HepG2 (cell line): ENCODE results near the gene SLC25A25. TPM values are rescaled to one million over a fixed set of nuclear protein-coding genes. Genes with fewer than 3 reads are reported as not detected.

ENCODE experiments used
- BRD4 ChIP-seq: sonication (generic); formaldehyde crosslinking; IDR thresholded peaks from 2 replicates; pipeline ENCODE4 v1.4.0; 2020; ENCODE audit warnings: missing genetic modification reagents
- CBX1 ChIP-seq: IDR thresholded peaks from one replicate; pipeline ENCODE4 v1.6.1; 2016; ENCODE audit warnings: antibody characterized with exemption, low read depth
- CBX5 ChIP-seq: sonication (generic); formaldehyde crosslinking; IDR thresholded peaks from 2 replicates; pipeline ENCODE4 v1.4.0; 2020; ENCODE audit warnings: missing genetic modification reagents, borderline replicate concordance
- ELF3 ChIP-seq: IDR thresholded peaks from 2 replicates; pipeline ENCODE4 v1.6.1; 2016; ENCODE audit warnings: missing genetic modification reagents, missing compliant biosample characterization
- FOXC1 ChIP-seq: sonication (generic); formaldehyde crosslinking; IDR thresholded peaks from 2 replicates; pipeline ENCODE4 v1.8.0; 2022; ENCODE audit warnings: mild to moderate bottlenecking, missing genetic modification reagents, borderline replicate concordance
- GABPB1 ChIP-seq: IDR thresholded peaks from 2 replicates; pipeline ENCODE4 v1.6.1; 2016; ENCODE audit warnings: mild to moderate bottlenecking, missing genetic modification reagents, moderate library complexity, missing compliant biosample characterization
- MAF1 ChIP-seq: sonication (generic); formaldehyde crosslinking; IDR thresholded peaks from 2 replicates; pipeline ENCODE4 v1.5.0; 2020; ENCODE audit warnings: missing genetic modification reagents, borderline replicate concordance
- MIXL1 ChIP-seq: IDR thresholded peaks from 2 replicates; pipeline ENCODE4 v1.6.1; 2016
- NFYC ChIP-seq: IDR thresholded peaks from 2 replicates; pipeline ENCODE4 v1.6.1; 2016; ENCODE audit warnings: missing genetic modification reagents, missing compliant biosample characterization
- SATB2 ChIP-seq: sonication (generic); formaldehyde crosslinking; IDR thresholded peaks from 2 replicates; pipeline ENCODE4 v1.5.0; 2020; ENCODE audit warnings: missing genetic modification reagents
- SKI ChIP-seq: fragments of 450-650 bp; IDR thresholded peaks from one replicate; pipeline ENCODE4 v1.6.1; 2018; ENCODE audit warnings: mild to moderate bottlenecking; ENCODE audit not compliant: partially characterized antibody
- ZFP1 ChIP-seq: IDR thresholded peaks from 2 replicates; pipeline ENCODE4 v1.6.1; 2016
- ZKSCAN1 ChIP-seq: fragments of 150-350 bp; IDR thresholded peaks from 2 replicates; pipeline ENCODE4 v1.6.1; 2014; ENCODE audit warnings: low read length
- ZNF337 ChIP-seq: sonication (generic); formaldehyde crosslinking; IDR thresholded peaks from 2 replicates; pipeline ENCODE4 v1.5.1; 2020; ENCODE audit warnings: missing genetic modification reagents, low read depth, mild to moderate bottlenecking, borderline replicate concordance
- ZNF33A ChIP-seq: sonication (generic); formaldehyde crosslinking; IDR thresholded peaks from 2 replicates; pipeline ENCODE4 v1.5.1; 2020; ENCODE audit warnings: missing genetic modification reagents, mild to moderate bottlenecking, moderate library complexity, borderline replicate concordance
- ZNF567 ChIP-seq: sonication (generic); formaldehyde crosslinking; IDR thresholded peaks from 2 replicates; pipeline ENCODE4 v1.8.1; 2023; ENCODE audit warnings: mild to moderate bottlenecking, missing genetic modification reagents, borderline replicate concordance
- ZNF674 ChIP-seq: sonication (generic); formaldehyde crosslinking; IDR thresholded peaks from 2 replicates; pipeline ENCODE4 v1.5.0; 2020; ENCODE audit warnings: low read depth, mild to moderate bottlenecking, missing genetic modification reagents
- polyA plus RNA-seq, 8 experiments: library from polyadenylated mRNA; depleted of rRNA in 3 of 8; stranded (reverse) in 7 of 8; unstranded in 1 of 8; fragments of >200 nt; fragmentation: Illumina TruSeq in 4 of 8; extraction: Trizol in 4 of 8; gene quantifications; 2 replicates each; pipeline versions ENCODE4 v1.2.1 to v1.2.3, GENCODE V29; 2011 to 2016; ENCODE audit warnings: low read depth in 4 of 8, missing spikeins in 1 of 8, mixed read lengths in 1 of 8; ENCODE audit not compliant: insufficient read depth in 1 of 8
- total RNA-seq, 5 experiments: library from RNA; depleted of rRNA; stranded (reverse); fragments of >200 nt; fragmentation: Illumina TruSeq; extraction: Trizol; gene quantifications; 2 replicates each; pipeline ENCODE4 v1.2.3, GENCODE V29; 2016; ENCODE audit warnings: low read depth in 1 of 5
- TF ChIP-seq, protein P1 (sequence below): sonication (generic); formaldehyde crosslinking; IDR thresholded peaks from 2 replicates; pipeline ENCODE4 v1.5.0; 2020; ENCODE audit warnings: mild to moderate bottlenecking, missing genetic modification reagents
- TF ChIP-seq, protein P2 (sequence below): sonication (generic); formaldehyde crosslinking; IDR thresholded peaks from 2 replicates; pipeline ENCODE4 v1.5.1; 2020; ENCODE audit warnings: mild to moderate bottlenecking, missing genetic modification reagents
- TF ChIP-seq, protein P3 (sequence below): sonication (generic); formaldehyde crosslinking; IDR thresholded peaks from 2 replicates; pipeline ENCODE4 v1.4.0; 2020; ENCODE audit warnings: missing genetic modification reagents, borderline replicate concordance

The SLC25A25 gene
- total and polyA plus RNA-seq, 2 of the 13 experiments (the other 11 are each of a cell fraction or from before 2014, with no cell fraction given), result 10.5 to 24.8 TPM

DNA sequence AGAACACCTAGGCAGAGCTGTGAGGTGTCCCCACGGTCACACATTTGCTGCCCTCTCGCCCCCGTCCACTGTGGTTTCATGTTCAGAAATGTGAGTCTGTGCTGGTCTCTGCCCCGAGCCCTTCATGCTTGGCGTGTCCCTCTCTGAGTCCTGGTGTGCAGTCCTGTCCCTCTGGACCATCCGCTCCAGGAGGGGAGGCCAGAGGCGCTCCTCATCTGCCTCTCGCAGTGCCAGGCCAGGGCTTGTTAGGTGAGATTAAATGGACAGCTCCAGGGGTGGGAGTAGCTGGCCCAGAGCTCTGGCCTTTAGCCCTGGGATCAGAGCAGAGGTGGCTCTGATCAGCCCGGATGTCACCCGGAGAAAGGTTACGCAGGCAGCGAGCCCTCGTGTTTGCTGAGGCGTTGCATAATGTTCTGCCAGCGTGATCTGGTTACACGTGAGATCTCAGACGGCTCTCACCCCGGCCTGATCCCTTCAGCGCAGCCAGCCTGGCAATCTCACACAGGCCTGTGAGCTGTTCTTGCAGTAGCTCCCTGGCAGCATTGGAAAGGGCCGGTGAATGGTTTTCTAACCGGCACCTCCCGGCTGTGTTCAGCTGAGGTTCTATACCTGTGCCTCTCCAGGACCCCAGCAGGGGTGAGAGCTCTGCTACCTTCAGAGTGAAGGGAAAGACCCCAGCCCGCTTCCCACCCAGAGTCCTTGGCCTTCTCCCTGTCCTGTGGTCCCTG is 35.0 kb downstream of the SLC25A25 start (continued):
- TF ChIP-seq MAF1 (CRISPR knock-in tag) (no peak), CBX5 (peak; percentile 92), ZFP1 (0 out of 2 replicates have a peak, but pooled peaks have one; percentile 37), MIXL1 (CRISPR knock-in tag) (peak; percentile 82), SKI (peak; percentile 93), FOXC1 (peak; percentile 94; the same call in 1 of the 2 replicates), BRD4 (CRISPR knock-in tag) (no peak; the same call in 1 of the 2 replicates), ZNF567 (CRISPR knock-in tag) (no peak), ZNF674 (CRISPR knock-in tag) (no peak), CBX1 (no peak), ELF3 (peak; percentile 94), ZKSCAN1 (0 out of 2 replicates have a peak, but pooled peaks have one; percentile 14), SATB2 (0 out of 2 replicates have a peak, but pooled peaks have one; percentile 66), ZNF33A (CRISPR knock-in tag) (no peak), GABPB1 (CRISPR knock-in tag) (peak; percentile 83), NFYC (CRISPR knock-in tag) (peak; percentile 32; the same call in 1 of the 2 replicates), ZNF337 (CRISPR knock-in tag) (peak; percentile 98; the same call in 1 of the 2 replicates)
- TF ChIP-seq, protein P1, sequence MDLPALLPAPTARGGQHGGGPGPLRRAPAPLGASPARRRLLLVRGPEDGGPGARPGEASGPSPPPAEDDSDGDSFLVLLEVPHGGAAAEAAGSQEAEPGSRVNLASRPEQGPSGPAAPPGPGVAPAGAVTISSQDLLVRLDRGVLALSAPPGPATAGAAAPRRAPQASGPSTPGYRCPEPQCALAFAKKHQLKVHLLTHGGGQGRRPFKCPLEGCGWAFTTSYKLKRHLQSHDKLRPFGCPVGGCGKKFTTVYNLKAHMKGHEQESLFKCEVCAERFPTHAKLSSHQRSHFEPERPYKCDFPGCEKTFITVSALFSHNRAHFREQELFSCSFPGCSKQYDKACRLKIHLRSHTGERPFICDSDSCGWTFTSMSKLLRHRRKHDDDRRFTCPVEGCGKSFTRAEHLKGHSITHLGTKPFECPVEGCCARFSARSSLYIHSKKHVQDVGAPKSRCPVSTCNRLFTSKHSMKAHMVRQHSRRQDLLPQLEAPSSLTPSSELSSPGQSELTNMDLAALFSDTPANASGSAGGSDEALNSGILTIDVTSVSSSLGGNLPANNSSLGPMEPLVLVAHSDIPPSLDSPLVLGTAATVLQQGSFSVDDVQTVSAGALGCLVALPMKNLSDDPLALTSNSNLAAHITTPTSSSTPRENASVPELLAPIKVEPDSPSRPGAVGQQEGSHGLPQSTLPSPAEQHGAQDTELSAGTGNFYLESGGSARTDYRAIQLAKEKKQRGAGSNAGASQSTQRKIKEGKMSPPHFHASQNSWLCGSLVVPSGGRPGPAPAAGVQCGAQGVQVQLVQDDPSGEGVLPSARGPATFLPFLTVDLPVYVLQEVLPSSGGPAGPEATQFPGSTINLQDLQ (CRISPR knock-in tag), result peak; percentile 77; the same call in 1 of the 2 replicates
- TF ChIP-seq, protein P2, sequence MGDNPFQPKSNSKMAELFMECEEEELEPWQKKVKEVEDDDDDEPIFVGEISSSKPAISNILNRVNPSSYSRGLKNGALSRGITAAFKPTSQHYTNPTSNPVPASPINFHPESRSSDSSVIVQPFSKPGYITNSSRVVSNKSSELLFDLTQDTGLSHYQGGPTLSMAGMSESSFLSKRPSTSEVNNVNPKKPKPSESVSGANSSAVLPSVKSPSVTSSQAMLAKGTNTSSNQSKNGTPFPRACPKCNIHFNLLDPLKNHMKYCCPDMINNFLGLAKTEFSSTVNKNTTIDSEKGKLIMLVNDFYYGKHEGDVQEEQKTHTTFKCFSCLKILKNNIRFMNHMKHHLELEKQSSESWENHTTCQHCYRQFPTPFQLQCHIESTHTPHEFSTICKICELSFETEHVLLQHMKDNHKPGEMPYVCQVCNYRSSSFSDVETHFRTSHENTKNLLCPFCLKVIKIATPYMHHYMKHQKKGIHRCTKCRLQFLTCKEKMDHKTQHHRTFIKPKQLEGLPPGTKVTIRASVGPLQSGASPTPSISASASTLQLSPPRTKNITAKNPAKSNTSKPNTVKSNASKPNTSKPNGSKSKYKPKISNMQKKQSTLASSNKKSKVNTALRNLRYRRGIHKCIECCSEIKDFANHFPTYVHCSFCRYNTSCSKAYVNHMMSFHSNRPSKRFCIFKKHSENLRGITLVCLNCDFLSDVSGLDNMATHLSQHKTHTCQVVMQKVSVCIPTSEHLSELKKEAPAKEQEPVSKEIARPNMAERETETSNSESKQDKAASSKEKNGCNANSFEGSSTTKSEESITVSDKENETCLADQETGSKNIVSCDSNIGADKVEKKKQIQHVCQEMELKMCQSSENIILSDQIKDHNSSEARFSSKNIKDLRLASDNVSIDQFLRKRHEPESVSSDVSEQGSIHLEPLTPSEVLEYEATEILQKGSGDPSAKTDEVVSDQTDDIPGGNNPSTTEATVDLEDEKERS, result peak; percentile 96
- TF ChIP-seq, protein P3, sequence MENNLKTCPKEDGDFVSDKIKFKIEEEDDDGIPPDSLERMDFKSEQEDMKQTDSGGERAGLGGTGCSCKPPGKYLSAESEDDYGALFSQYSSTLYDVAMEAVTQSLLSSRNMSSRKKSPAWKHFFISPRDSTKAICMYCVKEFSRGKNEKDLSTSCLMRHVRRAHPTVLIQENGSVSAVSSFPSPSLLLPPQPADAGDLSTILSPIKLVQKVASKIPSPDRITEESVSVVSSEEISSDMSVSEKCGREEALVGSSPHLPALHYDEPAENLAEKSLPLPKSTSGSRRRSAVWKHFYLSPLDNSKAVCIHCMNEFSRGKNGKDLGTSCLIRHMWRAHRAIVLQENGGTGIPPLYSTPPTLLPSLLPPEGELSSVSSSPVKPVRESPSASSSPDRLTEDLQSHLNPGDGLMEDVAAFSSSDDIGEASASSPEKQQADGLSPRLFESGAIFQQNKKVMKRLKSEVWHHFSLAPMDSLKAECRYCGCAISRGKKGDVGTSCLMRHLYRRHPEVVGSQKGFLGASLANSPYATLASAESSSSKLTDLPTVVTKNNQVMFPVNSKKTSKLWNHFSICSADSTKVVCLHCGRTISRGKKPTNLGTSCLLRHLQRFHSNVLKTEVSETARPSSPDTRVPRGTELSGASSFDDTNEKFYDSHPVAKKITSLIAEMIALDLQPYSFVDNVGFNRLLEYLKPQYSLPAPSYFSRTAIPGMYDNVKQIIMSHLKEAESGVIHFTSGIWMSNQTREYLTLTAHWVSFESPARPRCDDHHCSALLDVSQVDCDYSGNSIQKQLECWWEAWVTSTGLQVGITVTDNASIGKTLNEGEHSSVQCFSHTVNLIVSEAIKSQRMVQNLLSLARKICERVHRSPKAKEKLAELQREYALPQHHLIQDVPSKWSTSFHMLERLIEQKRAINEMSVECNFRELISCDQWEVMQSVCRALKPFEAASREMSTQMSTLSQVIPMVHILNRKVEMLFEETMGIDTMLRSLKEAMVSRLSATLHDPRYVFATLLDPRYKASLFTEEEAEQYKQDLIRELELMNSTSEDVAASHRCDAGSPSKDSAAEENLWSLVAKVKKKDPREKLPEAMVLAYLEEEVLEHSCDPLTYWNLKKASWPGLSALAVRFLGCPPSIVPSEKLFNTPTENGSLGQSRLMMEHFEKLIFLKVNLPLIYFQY, result peak; percentile 94
